Endodermal cell (in vitro differentiated cells): Measurements from ENCODE around the gene PXDN. TPM values are rescaled to one million over a fixed set of nuclear protein-coding genes. Genes with fewer than 3 reads are reported as not detected.

Source experiments
- DNase-seq: peaks from one replicate; pipeline ENCODE4 v3.0.0-alpha.2; 2017
- H3K27ac ChIP-seq: 2 replicates; pipeline ENCODE4 v1.5.1; 2013; ENCODE audit warnings: mild to moderate bottlenecking, low read depth, low read length, moderate library complexity
- H3K27me3 ChIP-seq: 2 replicates; pipeline ENCODE4 v1.6.1; 2013; ENCODE audit warnings: mild to moderate bottlenecking, low read length, moderate library complexity; ENCODE audit not compliant: insufficient read depth, control insufficient read depth, poor library complexity, severe bottlenecking
- H3K36me3 ChIP-seq: 2 replicates; pipeline ENCODE4 v1.7.0; 2013; ENCODE audit warnings: mild to moderate bottlenecking, low read length, moderate library complexity; ENCODE audit not compliant: control insufficient read depth, insufficient read depth
- H3K4me1 ChIP-seq: one replicate; pipeline ENCODE4 v1.7.0; 2013; ENCODE audit warnings: low read length; ENCODE audit not compliant: control insufficient read depth, insufficient read depth
- H3K4me3 ChIP-seq: 2 replicates; pipeline ENCODE4 v1.5.1; 2013; ENCODE audit warnings: mild to moderate bottlenecking, low read length, moderate library complexity
- H3K9ac ChIP-seq: 2 replicates; pipeline ENCODE4 v1.6.1; 2013; ENCODE audit warnings: mild to moderate bottlenecking, low read length, moderate library complexity; ENCODE audit not compliant: poor library complexity, severe bottlenecking; ENCODE audit errors: extremely low read depth
- H3K9me3 ChIP-seq: 2 replicates; pipeline ENCODE4 v1.6.1; 2013; ENCODE audit warnings: mild to moderate bottlenecking, low read length, moderate library complexity; ENCODE audit not compliant: control insufficient read depth
- H3K27ac Mint-ChIP-seq: 2 replicates; pipeline ENCODE4 v1.8.0; 2020; ENCODE audit warnings: mixed read lengths
- H3K27me3 Mint-ChIP-seq: 2 replicates; pipeline ENCODE4 v1.8.0; 2021; ENCODE audit warnings: mild to moderate bottlenecking, mixed read lengths; ENCODE audit not compliant: insufficient read depth
- H3K36me3 Mint-ChIP-seq: 2 replicates; pipeline ENCODE4 v1.8.0; 2020; ENCODE audit warnings: low read depth, mixed read lengths
- H3K4me1 Mint-ChIP-seq: 2 replicates; pipeline ENCODE4 v1.8.0; 2020; ENCODE audit warnings: mixed read lengths
- H3K4me3 Mint-ChIP-seq: 2 replicates; pipeline ENCODE4 v1.8.0; 2020; ENCODE audit warnings: mild to moderate bottlenecking, moderate library complexity, mixed read lengths
- H3K9me3 Mint-ChIP-seq: 2 replicates; pipeline ENCODE4 v1.8.0; 2020; ENCODE audit warnings: mild to moderate bottlenecking, mixed read lengths
- CTCF ChIP-seq: fragments of 200-600 bp; sonication (generic); conservative IDR thresholded peaks from 2 replicates; pipeline ENCODE4 v1.5.0; 2021; ENCODE audit warnings: antibody characterized with exemption, mild to moderate bottlenecking
- WGBS, 2 experiments: methylation state at CpG; one replicate each; pipeline versions ENCODE4 v1.1.5 to v1.1.7; 2013; ENCODE audit warnings: missing lambda C conversion rate in 2 of 2, mixed read lengths in 1 of 2; ENCODE audit not compliant: insufficient coverage in 1 of 2, insufficient read length in 1 of 2; 5-methylcytosine and 5-hydroxymethylcytosine counted together
- total RNA-seq, 2 donors: library from RNA; stranded (reverse); fragmentation: NEBNext Ultra II Directional in 1 of 2; extraction: Animal tissue kit (Norgen Biotek cat#: 25700) in 1 of 2; gene quantifications; 2 replicates in 1 of 2; 3 replicates in 1 of 2; pipeline ENCODE4 v1.2.1, GENCODE V29; 2021

Gene PXDN
- total RNA-seq, 2 donors from 2014 or later = 212 to 247 TPM

GRCh38 chr2:1698188-1698945, 45.9 kb downstream of the PXDN start:
- no peaks in the 10 kb centered on the region for H3K9me3 ChIP-seq
- H3K27me3 ChIP-seq = no peaks in the 10 kb centered on the region
- WGBS, 2 experiments = 77 to 79% methylated on average over 9 to 10 of the region's 10 CpGs
- no peak overlapping the region for H3K4me3 ChIP-seq
- Mint-ChIP-seq H3K4me3 (no peak overlapping the region), H3K4me1 (peaks cover 32% of the 10 kb centered on the region), H3K36me3 (peaks cover 6% of the 10 kb centered on the region), H3K9me3 (no peaks in the 10 kb centered on the region), H3K27me3 (no peaks in the 10 kb centered on the region), H3K27ac (peak overlapping the region; percentile 26)
- H3K9ac ChIP-seq = no peak overlapping the region
- H3K4me1 ChIP-seq = peaks cover 16% of the 10 kb centered on the region
- peaks cover 4% of the 10 kb centered on the region for H3K36me3 ChIP-seq
- H3K27ac ChIP-seq = no peak overlapping the region
- DNase-seq = peak; percentile 37
- TF ChIP-seq CTCF = no peak

GRCh38 chr2:1697601-1698000, 46.7 kb downstream of the PXDN start:
- Histone ChIP-seq H3K9me3 (no peaks in the 10 kb centered on the region), H3K9ac (no peak overlapping the region), H3K27ac (no peak overlapping the region), H3K36me3 (peaks cover 11% of the 10 kb centered on the region), H3K4me3 (no peak overlapping the region), H3K27me3 (no peaks in the 10 kb centered on the region), H3K4me1 (peaks cover 18% of the 10 kb centered on the region)
- Mint-ChIP-seq H3K27me3 (no peaks in the 10 kb centered on the region), H3K27ac (peak overlapping the region; percentile 76), H3K4me3 (no peak overlapping the region), H3K4me1 (peaks cover 32% of the 10 kb centered on the region), H3K9me3 (no peaks in the 10 kb centered on the region), H3K36me3 (peaks cover 11% of the 10 kb centered on the region)
- no peak for DNase-seq
- 95 to 100% methylated on average over 7 to 9 of the region's 9 CpGs for WGBS, 2 experiments
- no peak for TF ChIP-seq CTCF

- Mint-ChIP-seq H3K4me3 (no peak overlapping the region), H3K36me3 (peaks cover 17% of the 10 kb centered on the region), H3K27me3 (no peaks in the 10 kb centered on the region), H3K27ac (peak overlapping the region; percentile 16), H3K4me1 (peaks cover 24% of the 10 kb centered on the region), H3K9me3 (no peaks in the 10 kb centered on the region)
- no peaks in the 10 kb centered on the region for H3K27me3 ChIP-seq
- H3K36me3 ChIP-seq = peaks cover 23% of the 10 kb centered on the region
- H3K4me3 ChIP-seq = no peak overlapping the region
- DNase-seq = no peak
- no peaks in the 10 kb centered on the region for H3K9me3 ChIP-seq
- TF ChIP-seq CTCF = no peak
- peaks cover 10% of the 10 kb centered on the region for H3K4me1 ChIP-seq
- H3K9ac ChIP-seq = no peak overlapping the region
- H3K27ac ChIP-seq = no peak overlapping the region
- 95 to 100% methylated on average over 2 to 3 of the region's 3 CpGs for WGBS, 2 experiments
Observed at GRCh38 chr2:1696472-1696871, 47.8 kb downstream of the PXDN start.
